PC-3 (cell line): ENCODE data around the gene USF1.

ENCODE experiments used
- EZH2 ChIP-seq: fragments of 300-600 bp; sonication (generic); IDR thresholded peaks from one replicate; pipeline ENCODE4 v1.6.1; 2017; ENCODE audit warnings: antibody characterized with exemption, mild to moderate bottlenecking, low read length; ENCODE audit not compliant: unreplicated experiment
- TF ChIP-seq, protein P1 (sequence below): fragments of 300-600 bp; sonication (generic); conservative IDR thresholded peaks from 2 replicates; pipeline ENCODE4 v1.5.1; 2017; ENCODE audit warnings: antibody characterized with exemption, low read depth, mild to moderate bottlenecking, low read length

GRCh38 chr1:161084597-161084988, 38.8 kb upstream of the USF1 start:
- TF ChIP-seq, protein P1, sequence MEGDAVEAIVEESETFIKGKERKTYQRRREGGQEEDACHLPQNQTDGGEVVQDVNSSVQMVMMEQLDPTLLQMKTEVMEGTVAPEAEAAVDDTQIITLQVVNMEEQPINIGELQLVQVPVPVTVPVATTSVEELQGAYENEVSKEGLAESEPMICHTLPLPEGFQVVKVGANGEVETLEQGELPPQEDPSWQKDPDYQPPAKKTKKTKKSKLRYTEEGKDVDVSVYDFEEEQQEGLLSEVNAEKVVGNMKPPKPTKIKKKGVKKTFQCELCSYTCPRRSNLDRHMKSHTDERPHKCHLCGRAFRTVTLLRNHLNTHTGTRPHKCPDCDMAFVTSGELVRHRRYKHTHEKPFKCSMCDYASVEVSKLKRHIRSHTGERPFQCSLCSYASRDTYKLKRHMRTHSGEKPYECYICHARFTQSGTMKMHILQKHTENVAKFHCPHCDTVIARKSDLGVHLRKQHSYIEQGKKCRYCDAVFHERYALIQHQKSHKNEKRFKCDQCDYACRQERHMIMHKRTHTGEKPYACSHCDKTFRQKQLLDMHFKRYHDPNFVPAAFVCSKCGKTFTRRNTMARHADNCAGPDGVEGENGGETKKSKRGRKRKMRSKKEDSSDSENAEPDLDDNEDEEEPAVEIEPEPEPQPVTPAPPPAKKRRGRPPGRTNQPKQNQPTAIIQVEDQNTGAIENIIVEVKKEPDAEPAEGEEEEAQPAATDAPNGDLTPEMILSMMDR, result no peak
- TF ChIP-seq EZH2, result no peak
